OCI-LY7 (cell line): ENCODE measurements around the gene LIMD2. TPM values are rescaled to one million over a fixed set of nuclear protein-coding genes. Genes with fewer than 3 reads are reported as not detected.

Source experiments
- BruUV-seq: library from RNA; stranded (reverse); fragments of 400-500 nt; replicated peaks from 2 replicates; lab custom pipeline; 2021; lab: Mats Ljungman, UMichigan
- CTCF ChIA-PET: fragments of 300-600 bp; sonication (Branson Sonifier 250); formaldehyde crosslinking; loops from one replicate; lab custom pipeline; 2022; ENCODE audit warnings: antibody characterized with exemption; ENCODE audit not compliant: unreplicated experiment; lab: Charles Lee
- POLR2A ChIA-PET: fragments of 300-600 bp; sonication (Branson Sonifier 250); formaldehyde crosslinking; loops from one replicate; lab custom pipeline; 2022; ENCODE audit warnings: antibody characterized with exemption; lab: Charles Lee
- DNase-seq: peaks from one replicate; pipeline ENCODE4 v3.0.0-alpha.2; 2015; ENCODE audit warnings: low spot score
- H2AFZ ChIP-seq: fragments of 200-600 bp; sonication (generic), shearing (Covaris generic); 2 replicates; pipeline ENCODE4 v1.6.1; 2014; ENCODE audit warnings: mild to moderate bottlenecking, antibody characterized with exemption, low read length, moderate library complexity
- H3K27ac ChIP-seq: fragments of 200-600 bp; sonication (generic); 2 replicates; pipeline ENCODE4 v1.5.1; 2014; ENCODE audit warnings: mixed run types, low read depth, mild to moderate bottlenecking, moderate library complexity, low read length, inconsistent platforms; ENCODE audit not compliant: poor library complexity, severe bottlenecking
- H3K36me3 ChIP-seq: fragments of 200-600 bp; sonication (generic); 2 replicates; pipeline ENCODE4 v1.6.1; 2014; ENCODE audit warnings: mild to moderate bottlenecking, antibody characterized with exemption, low read length, moderate library complexity, mixed read lengths; ENCODE audit not compliant: insufficient read depth
- H3K4me1 ChIP-seq: fragments of 200-600 bp; sonication (generic); 2 replicates; pipeline ENCODE4 v1.5.1; 2014; ENCODE audit warnings: mild to moderate bottlenecking, low read length; ENCODE audit not compliant: insufficient read depth, poor library complexity, severe bottlenecking
- H3K4me2 ChIP-seq: fragments of 200-600 bp; sonication (generic); 2 replicates; pipeline ENCODE4 v1.6.1; 2014; ENCODE audit warnings: mild to moderate bottlenecking, low read length
- H3K4me3 ChIP-seq: fragments of 200-600 bp; sonication (generic); 2 replicates; pipeline ENCODE4 v1.5.1; 2014; ENCODE audit warnings: mild to moderate bottlenecking, low read depth, low read length; ENCODE audit not compliant: poor library complexity, severe bottlenecking
- H3K79me2 ChIP-seq: fragments of 200-600 bp; sonication (generic); 2 replicates; pipeline ENCODE4 v1.6.1; 2016; ENCODE audit warnings: low read depth, mild to moderate bottlenecking, low read length, moderate library complexity, mixed read lengths; ENCODE audit not compliant: insufficient read depth
- H3K9me2 ChIP-seq: fragments of 200-600 bp; sonication (generic); 2 replicates; pipeline ENCODE4 v1.6.1; 2016; ENCODE audit warnings: mild to moderate bottlenecking, low read length, mixed read lengths; ENCODE audit not compliant: insufficient read depth
- H3K9me3 ChIP-seq: fragments of 200-600 bp; sonication (generic); 2 replicates; pipeline ENCODE4 v1.6.1; 2014; ENCODE audit warnings: mild to moderate bottlenecking, mixed run types, low read length, mixed read lengths
- H4K20me1 ChIP-seq: fragments of 200-600 bp; sonication (generic); 2 replicates; pipeline ENCODE4 v1.6.1; 2014; ENCODE audit warnings: mild to moderate bottlenecking, antibody characterized with exemption, low read length, moderate library complexity, mixed read lengths; ENCODE audit not compliant: insufficient read depth
- EZH2phosphoT487 ChIP-seq: fragments of 200-600 bp; sonication (generic); IDR thresholded peaks from 2 replicates; pipeline ENCODE4 v1.6.1; 2018; ENCODE audit warnings: low read depth, borderline replicate concordance, mild to moderate bottlenecking, mixed run types, antibody characterized with exemption, low read length, moderate library complexity, mixed read lengths
- intact Hi-C: fragments of 100-400 bp; cut with micrococcal nuclease; formaldehyde crosslinking; loops from one replicate; pipeline ENCODE4 v1.10.0; 2022; ENCODE audit not compliant: unreplicated experiment
- total RNA-seq, 2 experiments: library from RNA; depleted of rRNA in 1 of 2; stranded (reverse); fragments of >200 nt in 1 of 2; shearing (Covaris generic) in 1 of 2; gene quantifications; 2 replicates each; pipeline ENCODE4 v1.2.3, GENCODE V29; 2014 to 2022
- TF ChIP-seq, protein P1 (sequence below): fragments of 200-600 bp; sonication (generic); conservative IDR thresholded peaks from 2 replicates; pipeline ENCODE4 v1.5.1; 2014; ENCODE audit warnings: mild to moderate bottlenecking, antibody characterized with exemption, low read length, moderate library complexity, mixed read lengths

LIMD2 gene
- total RNA-seq, 2 experiments from 2014 or later, result 286 to 406 TPM

DNA sequence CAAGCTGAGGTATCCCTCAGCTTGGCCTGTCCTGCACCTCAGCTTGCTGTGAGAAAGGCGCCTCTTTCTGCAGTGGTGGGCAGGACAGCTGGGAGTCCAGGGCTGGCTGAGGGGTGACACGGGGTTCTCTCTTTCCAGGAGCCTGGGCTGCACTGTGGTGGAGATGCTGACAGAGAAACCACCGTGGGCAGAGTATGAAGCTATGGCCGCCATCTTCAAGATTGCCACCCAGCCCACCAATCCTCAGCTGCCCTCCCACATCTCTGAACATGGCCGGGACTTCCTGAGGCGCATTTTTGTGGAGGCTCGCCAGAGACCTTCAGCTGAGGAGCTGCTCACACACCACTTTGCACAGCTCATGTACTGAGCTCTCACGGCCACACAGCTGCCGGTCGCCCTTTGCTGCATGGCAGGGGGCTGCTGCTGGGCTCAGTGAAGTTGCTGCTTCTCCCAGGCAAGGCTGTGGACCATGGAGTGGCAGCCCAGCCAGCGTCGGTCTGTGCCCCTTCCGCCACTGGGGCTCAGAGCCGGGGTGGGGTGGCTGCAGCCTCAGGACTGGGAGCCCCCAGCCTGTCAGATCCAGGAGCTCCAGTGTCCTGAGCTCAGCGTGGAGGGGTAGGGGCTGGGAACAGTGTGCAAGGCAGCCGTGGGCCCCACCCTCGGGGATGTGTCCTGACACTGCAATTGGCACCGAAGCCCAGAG, 6.4 kb downstream of the LIMD2 start:
- no peak overlapping the region for H3K4me3 ChIP-seq
- H3K9me2 ChIP-seq, result no peaks in the 10 kb centered on the region
- H4K20me1 ChIP-seq, result peaks cover 11% of the 10 kb centered on the region; the same call in 1 of the 2 replicates
- peaks cover 18% of the 10 kb centered on the region for H3K79me2 ChIP-seq
- peaks cover 38% of the 10 kb centered on the region for H3K4me1 ChIP-seq
- no peak overlapping the region for H3K27ac ChIP-seq
- H3K4me2 ChIP-seq, result no peak overlapping the region
- peaks cover 72% of the 10 kb centered on the region for H3K36me3 ChIP-seq
- no TSS peak for BruUV-seq
- POLR2A ChIA-PET, result interaction anchor here (0.5 to 1.8 kb wide), 4 partner anchors 9 to 1758 kb away, joined by 3 to 7 read pairs (median 3); no protein-coding TSS in a partner anchor
- no peaks in the 10 kb centered on the region for H3K9me3 ChIP-seq
- TF ChIP-seq, protein P1, sequence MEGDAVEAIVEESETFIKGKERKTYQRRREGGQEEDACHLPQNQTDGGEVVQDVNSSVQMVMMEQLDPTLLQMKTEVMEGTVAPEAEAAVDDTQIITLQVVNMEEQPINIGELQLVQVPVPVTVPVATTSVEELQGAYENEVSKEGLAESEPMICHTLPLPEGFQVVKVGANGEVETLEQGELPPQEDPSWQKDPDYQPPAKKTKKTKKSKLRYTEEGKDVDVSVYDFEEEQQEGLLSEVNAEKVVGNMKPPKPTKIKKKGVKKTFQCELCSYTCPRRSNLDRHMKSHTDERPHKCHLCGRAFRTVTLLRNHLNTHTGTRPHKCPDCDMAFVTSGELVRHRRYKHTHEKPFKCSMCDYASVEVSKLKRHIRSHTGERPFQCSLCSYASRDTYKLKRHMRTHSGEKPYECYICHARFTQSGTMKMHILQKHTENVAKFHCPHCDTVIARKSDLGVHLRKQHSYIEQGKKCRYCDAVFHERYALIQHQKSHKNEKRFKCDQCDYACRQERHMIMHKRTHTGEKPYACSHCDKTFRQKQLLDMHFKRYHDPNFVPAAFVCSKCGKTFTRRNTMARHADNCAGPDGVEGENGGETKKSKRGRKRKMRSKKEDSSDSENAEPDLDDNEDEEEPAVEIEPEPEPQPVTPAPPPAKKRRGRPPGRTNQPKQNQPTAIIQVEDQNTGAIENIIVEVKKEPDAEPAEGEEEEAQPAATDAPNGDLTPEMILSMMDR, result no peak
- TF ChIP-seq EZH2phosphoT487, result no peak
- no peak overlapping the region for H2AFZ ChIP-seq
- DNase-seq, result no peak
- CTCF ChIA-PET, result no interaction called here
- intact Hi-C loops, result no loop called here

DNA sequence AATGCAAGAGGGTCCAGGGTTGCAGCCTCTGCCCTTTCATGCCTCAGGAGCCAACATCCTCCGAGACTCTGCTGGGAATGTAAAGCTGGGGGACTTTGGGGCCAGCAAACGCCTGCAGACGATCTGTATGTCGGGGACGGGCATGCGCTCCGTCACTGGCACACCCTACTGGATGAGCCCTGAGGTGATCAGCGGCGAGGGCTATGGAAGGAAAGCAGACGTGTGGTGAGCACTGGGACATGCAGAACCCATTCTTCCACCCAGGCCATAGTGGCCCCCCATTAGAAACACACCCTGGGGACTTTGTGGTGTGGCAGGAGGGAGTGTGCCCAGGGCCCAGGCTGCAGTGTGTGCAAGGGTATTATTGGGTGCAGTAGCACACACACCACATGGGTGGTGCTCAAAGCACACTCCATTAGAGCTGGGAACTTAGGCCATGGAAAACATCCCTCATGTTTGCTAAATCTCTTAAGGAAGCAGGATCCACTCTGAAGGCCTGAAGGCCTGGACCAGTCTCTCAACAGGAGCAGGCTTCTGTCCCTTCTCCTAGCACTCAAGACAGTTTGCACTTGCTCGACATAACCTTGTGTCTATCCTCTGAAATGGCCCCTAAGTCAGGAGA, 7.6 kb downstream of the LIMD2 start:
- H3K36me3 ChIP-seq, result peaks cover 60% of the 10 kb centered on the region
- ChIA-PET POLR2A (no interaction called here), CTCF (no interaction called here)
- no peak for TF ChIP-seq EZH2phosphoT487
- TF ChIP-seq, protein P1, result peak; percentile 48
- no peaks in the 10 kb centered on the region for H3K9me2 ChIP-seq
- peaks cover 5% of the 10 kb centered on the region; the same call in 1 of the 2 replicates for H3K79me2 ChIP-seq
- BruUV-seq, result no TSS peak
- H3K4me1 ChIP-seq, result peaks cover 30% of the 10 kb centered on the region
- intact Hi-C loops, result no loop called here
- no peak overlapping the region for H3K4me3 ChIP-seq
- peaks cover 6% of the 10 kb centered on the region; the same call in 1 of the 2 replicates for H4K20me1 ChIP-seq
- no peak overlapping the region for H3K27ac ChIP-seq
- no peak overlapping the region for H3K4me2 ChIP-seq
- H2AFZ ChIP-seq, result no peak overlapping the region
- H3K9me3 ChIP-seq, result no peaks in the 10 kb centered on the region
- no peak for DNase-seq

DNA sequence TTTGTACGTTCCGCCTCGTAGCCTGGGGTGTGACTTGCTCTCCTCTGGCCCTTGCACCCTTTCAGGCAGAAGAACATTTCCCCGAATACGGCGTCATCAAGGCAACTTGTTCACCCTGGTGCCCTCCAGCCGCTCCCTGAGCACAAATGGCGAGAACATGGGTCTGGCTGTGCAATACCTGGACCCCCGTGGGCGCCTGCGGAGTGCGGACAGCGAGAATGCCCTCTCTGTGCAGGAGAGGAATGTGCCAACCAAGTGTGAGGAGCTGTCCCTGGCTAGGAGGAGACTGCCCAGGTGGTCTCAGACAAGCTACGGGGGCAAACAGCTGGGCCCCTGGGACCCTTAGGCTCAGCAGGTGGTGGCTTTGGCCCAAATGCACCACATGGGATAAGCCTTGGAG, 10.4 kb downstream of the LIMD2 start:
- Histone ChIP-seq H3K9me3 (no peaks in the 10 kb centered on the region), H3K27ac (no peak overlapping the region), H3K4me2 (no peak overlapping the region), H3K79me2 (no peaks in the 10 kb centered on the region), H3K9me2 (no peaks in the 10 kb centered on the region), H3K4me3 (no peak overlapping the region), H2AFZ (no peak overlapping the region), H3K36me3 (peaks cover 35% of the 10 kb centered on the region; the same call in 1 of the 2 replicates), H4K20me1 (no peaks in the 10 kb centered on the region), H3K4me1 (peaks cover 1% of the 10 kb centered on the region)
- CTCF ChIA-PET, result no interaction called here
- intact Hi-C loops, result no loop called here
- no TSS peak for BruUV-seq
- no peak for DNase-seq
- POLR2A ChIA-PET, result interaction anchor here (1.0 kb wide), 1 partner anchor 15 kb away, joined by 3 read pairs; no protein-coding TSS in a partner anchor
- TF ChIP-seq, protein P1, result no peak
- TF ChIP-seq EZH2phosphoT487, result no peak
